GM18507 (cell line): ENCODE measurements around the gene ADISSP.

Experiments used
- DNase-seq: peaks from one replicate; pipeline ENCODE4 v3.0.0; 2011; ENCODE audit warnings: low read depth; ENCODE audit not compliant: insufficient read length; ENCODE audit errors: extremely low spot score
- FAIRE-seq: peaks from 2 replicates; lab custom pipeline; 2011; peaks lifted over from hg19 to GRCh38; lab: Jason Lieb, UNC

The ADISSP gene

DNA sequence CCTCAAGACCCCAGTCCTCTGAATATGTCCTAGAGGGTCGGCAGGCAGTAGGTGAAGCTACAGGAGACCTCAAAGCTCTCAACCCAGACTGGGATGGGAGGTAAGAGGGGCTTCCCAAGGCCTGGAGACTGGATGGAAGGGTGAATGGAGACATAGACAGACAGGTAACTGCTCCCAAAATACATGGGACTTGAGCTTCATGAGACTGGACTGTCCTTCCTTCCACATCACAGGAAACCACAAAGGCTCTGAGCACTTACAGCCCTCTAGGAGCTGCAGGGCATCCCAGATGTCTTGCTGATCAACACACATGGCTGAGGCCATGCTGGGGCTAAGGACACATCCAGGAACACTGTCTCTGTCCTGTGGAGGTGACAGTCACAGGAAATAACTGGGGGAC lies 23.5 kb downstream of the ADISSP start:
- DNase-seq (no peak), FAIRE-seq (no peak)

DNA sequence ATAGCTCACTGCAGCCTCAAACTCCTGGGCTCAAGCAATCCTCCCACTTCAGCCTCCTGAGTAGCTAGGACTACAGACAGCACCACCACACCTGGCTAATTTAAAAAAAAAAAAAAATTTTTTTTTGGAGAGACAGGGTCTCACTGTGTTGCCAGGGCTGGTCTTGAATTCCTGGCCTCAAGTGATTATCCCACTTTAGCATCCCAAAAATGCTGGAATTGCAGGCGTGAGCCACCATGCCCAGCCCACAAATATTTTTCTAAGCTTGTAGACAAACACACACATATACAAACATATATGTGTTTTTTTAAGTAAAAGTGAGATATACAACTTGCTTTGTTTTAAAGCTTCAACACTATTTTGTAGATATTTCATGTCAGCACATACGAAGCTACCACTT lies 24.3 kb downstream of the ADISSP start:
- DNase-seq (no peak), FAIRE-seq (no peak)

DNA sequence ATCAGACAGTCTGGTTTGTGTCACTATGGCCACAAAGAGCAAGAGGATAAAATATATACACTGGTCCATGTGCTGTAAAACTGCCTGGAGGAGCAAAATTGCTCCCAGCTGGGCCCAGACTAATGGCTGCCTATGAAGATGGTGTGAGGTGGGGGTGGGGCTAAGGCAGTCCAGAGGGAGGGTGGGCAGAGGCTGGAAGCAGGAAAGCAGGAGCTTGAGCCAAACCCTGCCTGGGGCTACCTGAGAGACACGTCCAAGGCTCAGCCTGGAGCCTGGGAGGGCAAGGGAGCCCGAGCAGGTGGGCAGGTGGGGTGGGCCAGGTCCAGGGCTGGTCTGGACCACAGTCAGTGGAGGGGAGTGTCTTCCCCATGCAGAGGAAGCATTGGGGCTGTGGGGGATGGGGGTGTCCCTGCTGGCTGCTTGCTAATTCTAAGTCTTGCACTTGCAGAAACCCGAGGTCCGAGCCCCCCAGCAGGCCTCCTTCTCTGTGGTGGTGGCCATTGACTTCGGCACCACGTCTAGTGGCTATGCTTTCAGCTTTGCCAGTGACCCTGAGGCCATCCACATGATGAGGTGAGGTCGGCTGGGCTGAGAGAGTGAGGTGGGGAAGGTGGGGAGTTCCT lies 25.6 kb downstream of the ADISSP start:
- no peak for FAIRE-seq

DNA sequence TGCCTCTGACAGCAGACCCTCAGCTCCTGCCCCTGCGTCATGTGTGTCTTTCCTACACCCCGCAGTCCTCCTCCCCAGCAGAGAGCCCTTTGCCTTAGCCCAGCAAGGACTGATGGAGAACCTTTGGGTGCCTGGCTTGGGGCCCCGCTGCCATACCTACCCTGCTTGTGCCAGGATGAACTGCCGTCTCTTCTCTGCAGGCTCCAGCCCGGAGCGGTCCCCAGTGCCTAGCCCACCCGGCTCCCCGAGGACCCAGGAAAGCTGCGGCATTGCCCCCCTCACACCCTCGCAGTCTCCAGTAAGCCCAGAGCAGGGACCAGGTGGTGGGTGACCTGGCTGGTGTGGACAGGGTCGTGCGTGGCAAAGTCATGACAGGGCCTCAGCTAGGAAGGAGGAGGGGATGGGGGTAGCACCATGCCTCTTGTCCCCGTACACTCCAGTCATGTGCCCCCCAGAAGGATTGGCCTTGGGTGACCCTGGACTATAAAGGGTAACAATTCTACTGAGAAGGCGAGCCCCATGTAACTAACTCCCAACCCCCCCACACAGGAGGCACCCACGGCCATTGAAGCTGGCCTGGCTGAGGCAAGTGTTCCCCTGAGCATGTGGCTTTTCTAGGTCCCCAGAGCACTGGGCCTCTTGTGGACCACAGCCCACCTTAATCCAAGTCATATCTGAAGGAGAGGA lies 26.8 kb downstream of the ADISSP start:
- FAIRE-seq (no peak), DNase-seq (no peak)

More for the DNA sequence above, 25.6 kb downstream of the ADISSP start:
- DNase-seq: no peak

DNA sequence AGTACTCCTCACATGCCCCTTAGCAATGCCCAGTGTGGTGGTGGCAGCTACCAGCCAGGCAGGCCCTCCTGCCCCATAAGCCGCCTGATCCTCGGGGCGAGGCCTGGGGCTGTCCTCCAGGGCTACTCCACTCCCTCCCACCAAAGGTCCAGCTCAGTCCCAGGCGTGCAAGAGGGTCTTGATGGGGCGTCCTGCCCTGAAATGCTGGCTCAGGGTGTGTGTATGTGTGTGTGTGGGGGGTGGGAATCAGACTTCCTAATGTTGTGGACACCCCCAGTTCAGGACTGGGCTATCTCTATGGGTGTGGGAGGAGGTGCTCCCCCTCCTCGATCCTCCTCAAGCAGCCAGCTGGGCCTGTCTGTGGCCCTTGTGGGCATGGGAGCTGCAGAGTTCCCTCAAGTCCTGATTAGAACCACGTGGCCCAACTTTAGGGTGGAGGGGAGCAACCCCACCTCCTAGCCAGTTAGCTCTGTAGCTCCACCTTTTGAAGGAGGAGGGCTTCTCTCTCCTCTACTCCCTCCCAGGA lies 27.6 kb downstream of the ADISSP start:
- DNase-seq: no peak
- no peak for FAIRE-seq

DNA sequence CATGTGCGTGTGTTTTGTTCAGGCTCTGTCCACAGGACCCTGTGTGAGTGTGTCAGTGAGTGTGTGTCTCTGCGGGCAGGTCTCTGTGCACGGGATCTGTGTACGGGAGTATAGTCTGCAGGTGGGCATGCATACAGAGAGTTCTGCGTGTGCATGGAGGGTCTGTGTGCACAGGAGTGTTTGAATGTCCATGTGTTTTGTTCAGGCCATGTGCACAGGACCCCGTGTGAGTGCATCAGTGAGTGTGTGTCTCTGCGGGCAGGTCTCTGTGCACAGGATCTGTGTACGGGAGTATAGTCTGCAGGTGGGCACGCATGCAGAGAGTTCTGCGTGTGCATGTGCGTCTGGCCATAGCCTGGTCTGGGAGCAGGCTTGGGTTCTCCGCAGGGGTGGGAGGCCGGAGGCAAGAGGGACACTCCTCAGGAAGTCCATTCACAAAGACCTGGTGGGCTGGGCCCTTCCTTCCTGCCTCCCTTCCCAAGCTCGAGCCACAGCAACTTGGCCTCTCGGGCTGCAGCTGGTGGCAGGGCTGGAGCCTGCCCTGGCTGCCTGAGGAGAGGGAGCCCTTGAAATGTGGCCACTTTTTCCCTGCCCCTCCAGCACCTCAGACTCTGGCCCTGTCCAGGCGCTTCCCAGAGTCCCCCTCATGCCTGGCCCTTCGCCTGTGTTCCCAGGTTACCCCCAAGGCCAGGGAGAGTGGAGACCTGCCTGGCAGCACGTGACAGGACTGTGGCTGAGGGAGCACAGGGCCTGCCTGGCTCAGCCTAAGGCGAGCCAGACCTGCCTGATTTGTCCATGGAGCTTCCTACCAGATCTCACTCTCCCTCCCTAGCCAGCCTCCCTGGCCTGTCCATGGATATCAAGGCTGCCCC lies 28.3 kb downstream of the ADISSP start:
- FAIRE-seq (no peak), DNase-seq (no peak)

DNA sequence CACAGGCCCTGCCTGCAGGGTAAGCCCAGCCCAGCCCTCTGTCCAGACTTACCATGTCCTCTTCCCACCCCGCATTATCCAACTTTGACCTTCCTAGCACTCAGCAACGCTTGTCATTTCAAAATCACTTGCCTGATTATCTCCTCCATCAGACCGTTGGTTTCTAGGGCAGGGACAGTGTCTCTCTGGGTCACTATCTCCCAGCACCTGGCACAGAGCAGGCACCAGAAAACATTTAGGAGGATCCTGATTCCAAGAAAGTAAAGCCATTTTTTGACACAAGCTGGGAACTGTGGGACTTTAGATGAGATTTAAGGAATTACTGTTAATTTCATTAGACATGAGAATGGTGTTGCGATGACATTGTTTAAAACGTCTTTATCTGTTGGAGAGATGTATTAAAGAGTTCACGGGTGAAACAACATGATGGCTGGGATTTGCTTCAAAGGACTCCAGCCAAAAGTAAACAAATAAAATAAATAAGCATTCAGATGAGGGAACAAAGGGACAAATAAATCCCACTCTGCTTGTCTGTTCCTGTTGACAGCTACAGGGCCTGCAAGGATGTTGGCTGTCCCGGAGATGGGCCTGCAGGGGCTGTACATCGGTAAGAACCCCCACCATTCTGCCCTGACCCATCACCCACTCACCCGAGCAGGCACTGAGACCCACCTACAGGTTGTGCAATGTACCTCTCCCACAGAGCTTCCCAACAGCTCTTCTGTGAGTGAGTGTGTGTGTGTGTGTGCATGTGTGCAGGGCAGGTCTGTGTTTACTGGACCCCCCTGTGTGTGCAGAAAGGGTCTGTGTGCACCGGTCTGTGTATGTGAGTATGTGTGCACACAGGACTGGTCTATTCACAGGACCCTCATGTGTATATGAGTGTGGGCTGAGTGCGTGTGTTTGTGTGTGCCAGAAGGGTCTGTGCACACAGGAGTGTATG lies 29.2 kb downstream of the ADISSP start:
- DNase-seq (no peak), FAIRE-seq (no peak)

DNA sequence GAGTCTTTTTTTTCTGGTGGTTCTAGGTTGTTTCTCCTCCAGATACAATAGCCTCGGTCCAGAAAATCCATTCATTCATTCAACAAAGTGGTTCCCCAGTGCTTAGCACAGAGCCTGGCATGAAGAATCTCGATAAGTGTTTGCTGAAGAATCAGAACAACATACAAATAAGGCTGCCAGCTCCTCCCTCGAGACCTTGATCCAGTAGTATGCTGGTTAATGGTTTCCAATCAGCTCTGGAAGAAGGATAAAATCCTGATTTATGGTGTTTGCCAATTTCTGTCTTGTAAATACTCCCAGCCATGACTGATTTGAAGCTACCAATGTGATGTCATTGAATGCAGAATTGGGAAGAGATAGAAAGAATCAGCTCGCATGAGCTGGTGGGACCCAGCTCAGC lies 31.8 kb downstream of the ADISSP start:
- DNase-seq: no peak
- FAIRE-seq: no peak

DNA sequence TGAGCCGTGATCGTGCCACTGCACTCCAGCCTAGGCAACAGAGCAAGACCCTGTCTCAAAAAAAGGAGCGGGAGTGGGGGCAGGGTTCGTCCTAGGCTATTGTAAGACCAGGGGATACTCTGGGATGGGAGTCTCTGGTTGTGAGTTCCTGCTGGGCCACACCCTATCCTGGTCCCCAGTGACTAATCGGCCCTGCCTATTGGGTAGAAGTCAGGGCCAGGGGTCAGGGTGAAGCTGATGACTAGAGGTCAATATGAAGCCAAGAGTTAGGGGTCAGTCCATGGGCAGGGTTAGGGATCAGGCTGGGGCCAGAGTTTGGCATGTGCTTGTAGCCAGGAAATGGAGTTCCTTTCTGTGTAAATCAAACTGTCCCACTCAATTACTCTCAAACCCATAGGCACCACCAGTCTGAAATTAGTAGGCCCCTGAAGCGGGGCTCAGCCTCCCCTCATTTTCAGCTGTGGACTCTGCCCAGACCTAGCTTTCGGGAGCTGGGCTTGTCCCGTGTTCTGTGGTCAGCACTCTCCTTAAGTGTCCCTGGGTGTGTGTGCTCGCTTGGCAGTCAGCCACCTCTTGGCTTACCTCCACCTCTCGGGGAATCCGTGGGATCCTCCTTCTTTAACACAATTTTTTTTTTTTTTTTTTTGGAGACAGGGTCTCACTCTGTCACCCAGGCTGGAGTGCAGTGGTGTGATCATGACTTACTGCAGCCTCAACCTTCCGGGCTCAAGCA lies 33.3 kb downstream of the ADISSP start:
- FAIRE-seq: no peak
- no peak for DNase-seq

DNA sequence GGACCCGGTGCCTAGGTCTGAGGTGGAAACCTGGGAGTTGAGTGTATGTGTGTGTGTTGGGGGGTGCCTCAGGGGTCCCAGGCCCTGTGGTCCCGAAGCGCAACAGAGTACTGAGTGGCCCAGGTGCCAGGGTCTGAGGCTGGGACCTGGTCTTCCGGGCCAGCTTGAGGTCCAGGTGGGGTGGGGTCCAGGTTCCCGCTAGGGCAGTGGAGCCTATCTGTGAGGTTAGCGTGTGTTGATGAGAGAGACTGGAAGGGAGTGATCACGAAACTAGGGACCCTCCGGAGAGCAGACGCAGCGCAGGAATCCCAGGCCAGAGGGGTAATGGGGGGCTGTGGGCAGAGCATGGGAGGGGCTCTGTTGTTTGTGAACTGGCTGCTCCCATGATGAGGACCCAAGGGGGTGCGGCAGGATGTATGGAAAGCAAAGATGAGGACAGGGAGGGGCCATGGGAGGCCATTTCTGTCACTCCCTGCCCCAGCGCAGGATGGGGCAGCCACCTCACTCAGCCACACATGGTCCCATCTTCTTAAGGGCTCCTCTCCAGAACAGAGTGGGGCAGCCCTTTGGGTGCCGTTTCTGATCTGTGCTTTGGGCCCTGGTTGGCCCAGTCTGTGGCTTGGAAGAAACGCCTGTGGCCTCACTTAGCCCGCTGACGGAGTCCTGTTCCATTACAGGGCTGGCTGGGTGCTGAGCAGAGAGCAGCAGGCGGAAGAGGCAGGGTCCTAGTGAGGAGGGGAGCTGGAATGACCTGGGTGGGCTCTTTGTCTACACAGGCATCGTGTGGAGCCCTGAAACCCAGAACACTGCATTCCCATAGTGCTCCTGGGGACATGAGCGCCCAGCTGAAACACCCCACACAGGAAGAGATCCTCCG lies 34.2 kb downstream of the ADISSP start:
- FAIRE-seq (no peak), DNase-seq (no peak)

DNA sequence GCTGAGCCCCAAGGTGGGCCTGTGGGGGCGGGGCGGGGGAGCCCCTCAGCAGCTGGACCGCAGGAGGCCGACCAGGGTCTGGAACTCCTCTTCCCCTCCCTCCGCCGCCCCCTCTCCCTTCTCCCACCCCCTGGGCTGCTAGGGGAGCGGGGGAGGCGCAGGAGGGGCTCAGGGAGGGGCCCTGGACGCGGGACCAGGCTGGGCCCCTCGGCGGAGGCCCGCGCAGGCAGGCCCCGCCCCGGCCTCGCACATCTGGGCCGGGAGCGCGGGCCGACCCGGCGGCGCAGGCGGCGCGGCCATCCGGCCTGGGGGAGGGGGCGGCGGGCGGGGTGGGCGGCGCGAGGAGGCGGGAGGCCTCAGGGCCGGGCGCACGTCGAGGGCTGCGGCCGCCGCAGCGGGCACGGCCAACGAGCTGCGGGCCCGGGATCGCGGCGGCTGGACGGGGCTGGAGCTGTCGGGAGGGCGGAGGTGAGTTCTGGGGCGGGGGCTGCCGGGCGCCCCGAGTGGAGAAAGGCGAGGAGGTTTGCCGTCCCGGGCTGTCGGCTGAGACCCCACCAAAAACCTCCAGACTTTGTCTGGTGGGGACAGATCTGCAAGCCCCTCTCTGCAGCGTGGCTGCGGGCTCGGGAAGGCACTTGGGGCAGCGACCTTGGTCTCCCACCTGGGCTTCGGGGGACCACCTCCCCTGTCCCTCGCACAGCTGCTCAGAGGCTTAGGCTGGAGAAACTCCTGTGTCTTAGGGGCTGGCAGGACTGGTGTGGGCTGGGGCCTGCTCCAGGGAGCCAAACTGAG lies 35.0 kb downstream of the ADISSP start, which contains the start of gene HSPA12B:
Gene HSPA12B (plus strand): TSS at position 359 of the 792 bp plus-strand sequence. CDS start 5,990 bp downstream, outside the sequence.
- no peak for FAIRE-seq
- no peak for DNase-seq

DNA sequence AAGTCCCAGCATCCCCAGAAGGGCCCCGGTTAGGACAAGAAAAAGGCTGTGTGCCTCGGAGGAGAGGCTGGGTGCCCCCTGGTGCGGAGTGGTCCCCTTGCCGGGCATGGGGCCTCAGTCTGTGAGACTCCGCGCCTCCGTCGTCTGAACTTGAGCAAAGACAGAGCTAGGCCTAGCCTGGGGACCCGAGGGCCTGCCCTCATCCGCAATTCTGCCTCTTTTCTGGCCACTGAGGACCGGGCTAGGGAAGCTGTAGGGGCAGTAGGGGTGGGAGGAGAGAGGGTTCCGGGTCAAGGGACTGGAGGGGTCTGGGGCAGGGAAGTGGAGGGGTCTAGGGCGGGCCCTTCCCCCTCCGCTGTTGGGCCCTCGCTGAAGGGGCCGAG lies 35.6 kb downstream of the ADISSP start:
- FAIRE-seq: no peak
- DNase-seq: no peak

DNA sequence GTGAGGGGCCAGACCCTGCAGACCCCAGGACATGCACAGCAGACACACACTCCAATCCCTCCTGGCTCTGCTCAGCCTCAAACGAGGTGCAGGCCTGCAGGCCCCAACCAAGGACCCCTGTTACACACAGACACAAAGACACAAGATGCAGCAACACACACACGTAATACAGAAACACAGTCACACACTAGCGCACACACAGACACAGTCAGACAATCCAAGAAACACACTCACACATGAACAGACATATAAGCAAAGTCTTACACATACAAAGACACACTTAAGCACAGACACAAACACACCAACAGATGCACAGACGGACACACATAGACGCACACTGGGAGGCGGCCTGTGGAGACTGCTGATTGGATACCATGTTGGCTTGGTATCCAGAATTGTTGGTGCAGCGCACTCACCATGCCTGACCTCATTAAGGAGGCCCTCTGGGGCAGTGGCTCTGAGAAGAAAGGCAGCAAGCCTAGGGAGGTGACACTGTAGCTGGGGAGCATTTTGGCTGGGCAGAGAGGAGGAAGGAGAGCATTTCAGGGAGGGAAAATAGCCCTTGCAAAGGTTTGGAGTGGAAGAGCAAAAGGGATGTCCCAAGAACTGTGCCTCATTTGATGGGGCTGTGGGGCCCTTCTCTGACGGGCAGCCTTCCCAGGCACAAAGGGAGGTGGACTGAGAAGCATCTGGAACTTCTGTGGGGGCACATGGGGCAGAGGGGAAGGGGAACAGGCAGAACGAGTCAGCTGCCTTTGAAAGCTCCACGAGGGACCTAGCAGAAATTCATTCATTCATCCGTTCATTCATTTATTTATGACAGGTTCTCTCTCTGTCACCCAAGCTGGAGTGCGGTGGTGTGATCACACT lies 36.5 kb downstream of the ADISSP start:
- FAIRE-seq: no peak
- DNase-seq: no peak

DNA sequence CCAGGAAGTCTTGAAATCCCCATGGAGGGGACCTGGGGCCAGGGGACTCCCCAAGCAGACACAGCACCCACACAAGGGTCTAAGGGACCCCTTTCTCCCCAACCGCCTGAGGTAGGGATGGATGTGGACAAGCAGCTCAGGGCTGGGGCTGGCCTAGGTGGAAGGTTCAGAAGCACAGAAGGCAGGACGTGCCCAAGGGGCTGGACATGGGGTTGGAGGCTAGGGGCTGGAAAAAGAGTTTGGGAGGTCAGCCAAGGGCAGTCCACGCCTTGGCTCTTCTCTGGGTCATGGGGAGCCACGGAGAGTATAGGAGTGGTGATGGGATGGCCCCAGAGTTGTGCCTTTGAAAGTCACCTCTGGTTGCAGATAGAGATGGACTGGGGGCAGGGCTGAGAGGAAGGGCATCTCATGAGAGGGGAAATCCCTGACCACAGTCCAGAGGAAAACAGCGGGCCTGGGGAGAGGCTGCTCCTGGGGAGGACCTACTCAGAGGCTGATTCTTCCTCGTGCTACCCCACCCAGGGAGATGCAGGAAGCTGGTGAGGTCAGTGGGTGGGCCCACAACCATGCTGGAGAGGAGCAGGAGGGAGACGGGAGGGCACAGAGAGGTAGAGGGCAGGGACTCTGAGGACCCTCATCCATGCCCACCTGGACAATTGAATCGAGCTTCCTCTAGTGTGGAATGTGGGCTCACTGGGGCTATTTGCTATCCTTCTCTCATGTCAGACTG lies 37.6 kb downstream of the ADISSP start:
- FAIRE-seq (no peak), DNase-seq (no peak)

DNA sequence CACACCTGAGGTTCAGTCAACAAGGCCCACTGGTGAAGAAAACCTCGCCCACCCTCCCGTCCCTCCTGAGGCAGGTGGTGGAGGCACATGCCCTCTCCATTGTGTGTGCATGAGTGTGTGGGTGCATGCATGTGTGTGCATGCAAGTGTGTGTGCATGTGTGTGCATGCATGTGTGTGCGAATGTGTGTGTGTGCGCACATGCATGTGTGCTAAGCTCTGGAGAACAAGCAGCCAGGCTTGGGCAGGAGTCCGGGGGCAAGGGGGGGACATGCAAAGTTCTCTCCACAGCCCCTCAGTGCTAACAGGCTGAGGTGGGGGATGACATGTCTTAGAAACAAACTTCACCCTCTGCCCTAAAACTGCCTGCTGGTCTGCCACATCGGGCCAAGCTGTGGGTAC lies 38.2 kb downstream of the ADISSP start:
- DNase-seq (no peak), FAIRE-seq (no peak)
